ENCODE measurements around the gene OPN3. TPM values are rescaled to one million over a fixed set of nuclear protein-coding genes. Genes with fewer than 3 reads are reported as not detected.

Gene OPN3
- total RNA-seq, 1 donor from 2014 or later = 25.6 TPM

DNA sequence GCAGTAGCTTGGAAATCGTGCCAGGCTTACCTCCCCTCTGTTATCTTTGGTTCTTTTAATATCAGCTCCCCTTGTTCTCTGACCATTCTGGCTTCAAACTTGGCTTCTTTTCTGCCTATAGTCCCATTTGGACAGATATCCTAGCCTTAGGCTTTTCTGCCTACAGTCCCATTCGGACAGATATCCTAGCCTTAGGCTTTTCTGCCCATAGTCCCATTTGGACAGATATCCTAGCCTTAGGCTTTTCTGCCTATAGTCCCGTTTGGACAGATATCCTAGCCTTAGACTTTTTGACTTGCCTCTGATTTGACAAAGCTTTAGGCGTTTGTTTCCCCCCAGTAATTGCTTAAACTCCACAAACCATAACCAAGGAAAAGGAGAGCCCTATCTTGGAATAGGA is 25.6 kb downstream of the OPN3 start:
- peaks cover 3% of the 10 kb centered on the region for H3K36me3 Mint-ChIP-seq
- H3K4me3 Mint-ChIP-seq = no peak overlapping the region
- H3K9me3 Mint-ChIP-seq = no peaks in the 10 kb centered on the region
- no peak for DNase-seq (ENCODE audit: extremely low spot score, unreplicated experiment)
- H3K27ac Mint-ChIP-seq = no peak overlapping the region
- peaks cover 5% of the 10 kb centered on the region for H3K4me1 Mint-ChIP-seq (ENCODE audit: unreplicated experiment)
- H3K27me3 Mint-ChIP-seq = no peaks in the 10 kb centered on the region
- TF ChIP-seq, protein P1, sequence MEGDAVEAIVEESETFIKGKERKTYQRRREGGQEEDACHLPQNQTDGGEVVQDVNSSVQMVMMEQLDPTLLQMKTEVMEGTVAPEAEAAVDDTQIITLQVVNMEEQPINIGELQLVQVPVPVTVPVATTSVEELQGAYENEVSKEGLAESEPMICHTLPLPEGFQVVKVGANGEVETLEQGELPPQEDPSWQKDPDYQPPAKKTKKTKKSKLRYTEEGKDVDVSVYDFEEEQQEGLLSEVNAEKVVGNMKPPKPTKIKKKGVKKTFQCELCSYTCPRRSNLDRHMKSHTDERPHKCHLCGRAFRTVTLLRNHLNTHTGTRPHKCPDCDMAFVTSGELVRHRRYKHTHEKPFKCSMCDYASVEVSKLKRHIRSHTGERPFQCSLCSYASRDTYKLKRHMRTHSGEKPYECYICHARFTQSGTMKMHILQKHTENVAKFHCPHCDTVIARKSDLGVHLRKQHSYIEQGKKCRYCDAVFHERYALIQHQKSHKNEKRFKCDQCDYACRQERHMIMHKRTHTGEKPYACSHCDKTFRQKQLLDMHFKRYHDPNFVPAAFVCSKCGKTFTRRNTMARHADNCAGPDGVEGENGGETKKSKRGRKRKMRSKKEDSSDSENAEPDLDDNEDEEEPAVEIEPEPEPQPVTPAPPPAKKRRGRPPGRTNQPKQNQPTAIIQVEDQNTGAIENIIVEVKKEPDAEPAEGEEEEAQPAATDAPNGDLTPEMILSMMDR (conservative IDR thresholded peaks at IDR 0.05) = no peak

DNA sequence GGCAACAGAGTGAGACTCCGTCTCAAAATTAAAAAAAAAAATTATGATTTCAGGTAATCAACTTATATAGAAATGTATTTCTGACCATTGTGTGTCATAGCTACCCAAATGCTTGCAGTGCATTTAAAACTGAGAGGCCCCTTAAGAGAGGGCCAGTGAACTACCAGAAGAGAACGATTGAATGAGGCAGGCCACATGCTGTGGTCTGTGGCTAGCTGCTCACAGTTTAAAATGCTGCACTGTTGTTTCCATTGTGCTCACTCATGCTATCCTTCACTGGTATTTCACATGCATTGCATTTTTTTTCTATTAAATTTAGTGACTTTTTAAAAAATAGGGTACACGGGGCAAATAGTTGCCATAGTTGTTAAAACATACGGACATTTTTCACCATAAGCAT is 26.0 kb downstream of the OPN3 start:
- Mint-ChIP-seq H3K4me3 (no peak overlapping the region), H3K27ac (no peak overlapping the region), H3K9me3 (no peaks in the 10 kb centered on the region), H3K36me3 (peaks cover 3% of the 10 kb centered on the region), H3K27me3 (no peaks in the 10 kb centered on the region), H3K4me1 (ENCODE audit: unreplicated experiment) (peaks cover 5% of the 10 kb centered on the region)
- TF ChIP-seq, protein P1 (conservative IDR thresholded peaks at IDR 0.05) = no peak
- no peak for DNase-seq (ENCODE audit: extremely low spot score, unreplicated experiment)

DNA sequence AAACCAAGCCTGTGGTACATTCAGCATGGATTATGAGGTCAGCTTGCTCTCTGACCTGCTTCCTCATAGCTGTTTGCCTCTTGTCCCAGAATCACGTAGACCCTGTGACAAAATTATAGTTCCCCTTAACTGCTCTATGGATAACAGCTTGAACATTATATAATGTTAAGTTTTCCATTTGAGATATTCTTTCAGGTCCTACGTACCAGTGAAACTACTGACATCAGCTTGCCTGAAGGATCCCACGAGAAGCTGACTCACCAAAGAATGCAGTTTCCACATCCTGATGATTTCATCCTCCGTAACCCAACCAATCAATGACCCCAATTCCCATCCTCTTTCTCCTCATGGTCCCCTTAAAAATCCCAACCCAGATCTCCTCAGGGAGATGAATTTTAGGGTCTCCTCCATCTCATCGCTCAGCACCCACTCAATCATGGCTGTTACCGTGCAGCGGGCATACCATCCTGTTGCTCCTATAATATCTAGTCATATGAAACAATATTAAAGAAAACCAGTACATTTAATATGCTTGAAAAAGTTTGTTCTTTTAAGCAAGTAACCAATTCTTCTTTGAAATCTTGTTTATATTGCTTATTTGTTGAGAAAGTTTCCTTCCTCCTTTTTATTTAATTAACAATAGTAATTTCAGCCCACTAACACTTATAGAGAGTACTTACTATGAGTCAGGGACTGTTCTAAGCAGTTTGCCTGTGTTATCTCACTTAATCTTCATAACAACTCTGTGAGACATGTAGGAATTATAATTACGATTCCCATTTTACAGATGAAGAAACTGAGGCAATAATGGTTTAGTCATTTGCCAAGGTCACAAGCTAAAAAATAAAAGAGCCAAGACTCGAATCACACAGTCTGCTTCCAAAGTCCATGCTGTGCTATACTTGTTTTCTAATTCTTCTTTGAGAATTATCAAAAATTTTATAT is 27.4 kb downstream of the OPN3 start:
- Mint-ChIP-seq H3K27me3 (no peaks in the 10 kb centered on the region), H3K4me1 (ENCODE audit: unreplicated experiment) (peaks cover 5% of the 10 kb centered on the region), H3K36me3 (peaks cover 3% of the 10 kb centered on the region), H3K9me3 (no peaks in the 10 kb centered on the region), H3K27ac (no peak overlapping the region), H3K4me3 (no peak overlapping the region)
- TF ChIP-seq, protein P1 (conservative IDR thresholded peaks at IDR 0.05) = no peak
- no peak for DNase-seq (ENCODE audit: extremely low spot score, unreplicated experiment)

DNA sequence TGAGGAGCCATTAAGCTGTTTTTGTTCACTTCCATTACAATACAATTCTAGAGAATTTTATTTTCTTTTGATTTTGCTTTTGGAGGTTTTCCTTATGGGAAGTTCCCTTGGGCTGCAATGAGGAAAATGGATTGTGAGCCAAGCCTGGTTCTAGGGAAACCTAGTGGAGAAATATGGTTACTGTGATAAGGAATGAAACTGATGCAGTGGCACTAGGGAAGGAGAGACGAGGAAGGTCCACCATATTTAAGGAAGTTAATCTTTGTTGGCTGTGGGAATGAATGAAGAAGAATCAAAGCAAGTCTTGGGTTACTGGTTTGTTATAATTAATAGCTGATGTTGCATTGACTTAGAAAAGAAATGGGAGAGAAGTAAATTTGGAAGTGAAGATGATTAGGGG is 28.4 kb downstream of the OPN3 start:
- DNase-seq (ENCODE audit: extremely low spot score, unreplicated experiment) = no peak
- Mint-ChIP-seq H3K27me3 (no peaks in the 10 kb centered on the region), H3K4me3 (no peak overlapping the region), H3K36me3 (peaks cover 3% of the 10 kb centered on the region), H3K27ac (no peak overlapping the region), H3K4me1 (ENCODE audit: unreplicated experiment) (peaks cover 5% of the 10 kb centered on the region), H3K9me3 (no peaks in the 10 kb centered on the region)
- TF ChIP-seq, protein P1 (conservative IDR thresholded peaks at IDR 0.05) = no peak

DNA sequence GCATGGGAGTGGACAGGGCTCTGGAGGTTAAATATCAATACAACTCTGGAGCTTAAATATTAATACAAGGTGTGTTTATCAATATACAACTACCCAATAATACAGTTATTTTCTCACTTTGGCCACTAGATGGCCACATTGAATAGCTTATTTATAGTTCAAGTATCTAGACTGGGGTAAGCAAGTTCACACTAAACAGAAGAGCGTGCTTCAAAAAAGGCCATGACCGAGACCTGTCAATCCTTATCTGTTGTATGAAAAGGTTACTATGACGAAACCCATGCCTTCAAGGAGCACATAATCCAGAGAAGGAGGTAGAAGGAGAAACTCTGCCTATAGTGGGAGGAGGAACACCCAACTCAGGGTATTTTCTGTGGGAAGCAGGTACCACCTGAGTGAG is 29.1 kb downstream of the OPN3 start:
- no peaks in the 10 kb centered on the region for H3K27me3 Mint-ChIP-seq
- DNase-seq (ENCODE audit: extremely low spot score, unreplicated experiment) = no peak
- TF ChIP-seq, protein P1 (conservative IDR thresholded peaks at IDR 0.05) = peak; percentile 84
- H3K9me3 Mint-ChIP-seq = no peaks in the 10 kb centered on the region
- H3K36me3 Mint-ChIP-seq = peaks cover under 1% of the 10 kb centered on the region
- H3K4me3 Mint-ChIP-seq = no peak overlapping the region
- peaks cover 5% of the 10 kb centered on the region for H3K4me1 Mint-ChIP-seq (ENCODE audit: unreplicated experiment)
- no peak overlapping the region for H3K27ac Mint-ChIP-seq
